GM21367 (cell line): Measurements from ENCODE around the gene TUBGCP4.

Experiments used
- ATAC-seq: cut with Tn5 transposase; IDR thresholded peaks from one replicate; pipeline ENCODE4 v1.9.1; 2021; ENCODE audit not compliant: unreplicated experiment

Gene TUBGCP4

DNA sequence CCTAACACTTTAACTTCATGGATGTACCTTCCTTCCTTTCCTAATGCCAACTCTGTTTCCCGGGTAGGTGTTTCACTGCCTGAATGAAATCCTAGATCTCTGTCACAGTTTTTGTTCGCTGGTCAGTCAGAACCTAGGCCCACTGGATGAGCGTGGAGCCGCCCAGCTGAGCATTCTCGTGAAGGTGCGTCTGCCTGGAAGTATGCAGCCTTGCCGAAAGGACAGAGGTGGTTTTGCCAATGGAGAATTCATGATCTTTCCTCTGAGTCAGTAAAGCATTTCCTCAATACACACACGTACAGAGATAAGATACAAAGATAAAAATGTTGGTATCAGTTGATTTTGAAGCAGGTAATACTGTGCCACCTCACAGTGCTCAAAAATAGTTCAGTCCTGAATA is 32.7 kb downstream of the TUBGCP4 start:
- ATAC-seq: no peak

DNA sequence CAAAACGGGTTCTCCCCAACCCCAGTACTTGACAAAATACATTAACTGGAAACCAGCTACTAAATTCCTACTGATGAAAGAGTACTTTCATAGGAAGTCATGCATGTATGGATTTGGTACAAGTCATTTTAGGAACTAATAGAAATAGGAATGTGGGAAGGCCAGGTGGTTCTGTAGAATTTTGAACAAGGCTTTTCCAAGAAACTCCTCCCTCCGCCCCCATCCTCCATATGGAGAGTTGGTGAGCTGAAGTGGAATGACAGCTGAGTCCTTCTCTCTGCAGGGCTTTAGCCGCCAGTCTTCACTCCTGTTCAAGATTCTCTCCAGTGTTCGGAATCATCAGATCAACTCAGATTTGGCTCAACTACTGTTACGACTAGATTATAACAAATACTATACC is 33.2 kb downstream of the TUBGCP4 start:
- ATAC-seq: no peak

DNA sequence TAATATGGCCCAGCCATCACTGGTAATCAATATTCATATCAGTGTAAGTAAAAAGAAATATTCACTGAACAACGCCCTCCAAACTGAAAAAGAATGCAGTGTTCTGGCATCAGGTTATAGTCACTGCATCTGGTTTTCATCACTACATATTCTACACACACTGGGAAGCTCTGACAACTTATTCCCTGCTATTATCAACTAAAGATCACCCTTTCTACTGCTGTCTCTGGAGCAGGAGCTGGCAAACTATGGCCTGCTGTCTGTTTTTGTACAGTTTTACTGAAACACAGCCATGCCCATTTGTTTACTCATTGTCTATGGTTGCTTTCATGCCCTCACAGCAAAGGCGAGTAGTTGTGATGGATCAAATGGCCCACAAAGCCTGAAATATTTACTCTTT is 35.3 kb downstream of the TUBGCP4 start:
- no peak for ATAC-seq

DNA sequence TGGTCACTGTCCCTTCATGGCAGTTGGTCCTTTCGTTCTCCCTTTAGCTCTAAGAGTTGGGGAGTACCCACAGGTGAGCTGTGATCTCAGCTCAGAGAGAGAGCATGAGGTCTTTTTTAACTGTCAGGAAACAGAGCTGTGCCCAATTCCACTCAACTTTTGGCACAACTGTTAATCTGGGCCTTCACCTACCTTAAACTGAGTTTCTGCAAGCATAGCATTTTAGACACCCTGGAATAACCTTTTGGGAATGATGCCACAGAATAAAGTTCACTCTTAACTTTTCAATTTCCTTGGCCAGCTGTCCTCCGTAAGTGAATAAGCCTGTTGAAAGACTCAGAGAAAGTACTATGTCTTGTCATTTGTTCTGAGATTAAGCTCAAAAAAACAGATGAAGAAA is 35.9 kb downstream of the TUBGCP4 start:
- ATAC-seq: no peak

DNA sequence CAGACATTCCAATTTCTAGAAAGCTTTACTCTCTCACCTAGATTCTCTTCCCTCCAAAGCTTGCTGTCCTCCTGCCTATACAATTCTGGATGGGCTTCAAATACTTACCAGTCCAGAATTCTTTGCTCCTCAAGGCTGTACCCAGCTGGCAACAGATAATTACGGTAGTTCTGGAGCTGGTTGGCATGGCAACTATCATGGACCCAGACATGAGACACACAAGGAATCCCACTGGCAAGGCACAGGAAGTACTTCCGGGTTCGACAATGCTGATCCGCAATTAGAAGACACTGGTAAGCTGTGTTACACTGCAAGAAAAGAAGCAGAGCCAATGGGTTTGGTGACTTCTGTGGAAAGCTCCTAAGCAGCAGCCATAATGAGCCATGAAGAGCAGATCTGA is 37.9 kb downstream of the TUBGCP4 start:
- no peak for ATAC-seq

DNA sequence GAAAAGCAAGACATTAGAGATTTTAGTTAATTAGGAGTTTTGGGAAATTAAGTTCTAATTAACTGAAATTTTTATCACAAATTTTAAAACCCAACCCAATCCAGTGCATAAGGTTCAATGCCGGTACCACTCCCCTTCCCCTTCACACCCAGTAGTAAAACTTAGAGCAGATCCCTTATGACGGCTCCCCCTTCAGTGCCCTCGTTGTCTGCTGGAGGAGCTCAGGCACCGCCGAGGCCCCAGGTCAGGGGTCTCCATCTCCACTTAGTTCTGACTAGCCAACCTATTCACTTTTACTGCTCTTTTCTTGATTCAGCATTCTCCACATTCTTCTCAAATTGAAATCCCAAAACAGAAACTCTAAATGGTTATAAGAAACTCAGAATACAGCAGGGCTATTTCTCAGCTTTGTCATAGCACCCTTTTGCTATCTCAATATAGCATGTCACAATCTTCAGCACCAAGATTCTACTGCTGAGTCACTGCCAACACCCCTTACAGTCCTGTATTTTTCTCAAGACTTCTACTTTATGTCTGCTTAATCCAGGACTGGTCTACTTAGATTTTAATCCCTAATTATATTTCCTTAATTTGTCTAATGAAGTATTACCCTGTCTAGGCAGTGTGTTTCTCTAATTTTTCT is 39.8 kb downstream of the TUBGCP4 start:
- no peak for ATAC-seq

DNA sequence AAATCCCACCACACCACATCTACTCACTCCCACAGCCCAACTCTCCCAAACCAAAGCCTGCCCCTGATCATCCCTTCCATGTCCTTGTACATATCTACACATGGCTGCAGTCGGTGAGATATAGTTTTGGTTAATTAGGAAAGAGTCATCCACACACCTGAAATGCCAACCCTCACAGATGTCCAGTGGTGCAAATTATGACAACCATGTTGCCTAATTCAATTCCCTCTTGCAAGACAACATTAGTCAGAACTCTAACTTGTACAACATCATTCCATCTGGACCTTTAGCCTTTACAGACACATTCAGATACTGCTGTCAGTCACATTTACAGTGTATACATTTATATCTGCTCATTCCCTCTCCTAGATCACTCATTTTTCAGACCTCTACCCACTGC is 41.2 kb downstream of the TUBGCP4 start:
- no peak for ATAC-seq

DNA sequence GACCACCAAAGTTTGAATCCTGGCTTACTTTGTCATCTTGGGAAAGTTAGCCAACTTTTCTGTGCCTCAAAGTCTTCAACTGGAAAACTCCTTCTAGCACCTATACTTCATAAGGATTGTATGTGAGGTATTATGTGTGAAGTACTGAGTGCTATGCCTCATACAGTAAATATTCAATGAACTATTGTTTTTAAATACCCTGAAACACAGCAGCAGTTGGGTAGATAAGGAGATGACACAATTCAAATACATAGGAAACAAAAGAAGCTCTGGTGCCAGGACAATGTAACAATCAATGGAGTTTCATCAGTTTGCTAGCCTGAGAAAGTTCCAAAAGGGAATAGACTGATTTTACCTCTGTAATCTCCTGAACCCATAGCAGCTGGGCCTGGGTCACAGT is 43.3 kb downstream of the TUBGCP4 start:
- ATAC-seq: no peak

DNA sequence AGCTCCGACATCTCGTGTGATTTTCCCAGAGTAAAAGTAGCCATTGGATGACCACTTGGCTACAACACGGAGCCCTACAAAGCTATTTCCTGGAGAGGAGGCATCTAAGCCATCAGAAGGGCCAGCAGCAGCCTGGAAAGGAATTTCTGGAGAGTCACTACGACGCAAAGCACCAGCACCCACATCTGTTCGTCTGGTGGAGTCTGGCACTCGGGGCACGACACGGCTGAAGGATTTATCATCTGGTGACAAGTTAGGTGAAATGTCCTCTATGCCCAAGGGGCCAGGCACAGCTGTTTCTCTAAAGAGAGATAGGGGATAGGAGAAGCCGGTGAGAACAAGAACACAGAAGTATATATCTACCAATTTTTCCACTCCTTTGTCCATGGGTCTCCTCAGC is 49.5 kb downstream of the TUBGCP4 start:
- ATAC-seq: no peak

DNA sequence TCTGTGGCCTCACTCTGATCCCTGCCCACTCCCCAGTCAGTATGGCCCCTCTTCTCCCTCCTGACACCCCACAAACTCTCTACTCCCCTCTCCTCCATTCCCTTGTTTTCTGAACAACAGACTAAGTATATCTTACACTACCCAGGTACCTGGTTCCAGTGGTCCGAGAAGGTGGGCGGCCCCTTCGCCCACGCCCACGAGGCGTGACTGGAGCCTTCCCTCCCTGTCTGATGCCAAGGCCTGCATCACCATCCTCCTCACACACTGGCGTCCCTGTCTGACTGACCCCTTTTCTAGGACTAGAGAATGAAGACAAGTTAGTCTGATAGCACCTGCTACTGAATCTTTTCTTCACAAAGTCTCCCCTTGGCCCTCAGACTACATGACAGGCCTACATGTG is 50.0 kb downstream of the TUBGCP4 start:
- no peak for ATAC-seq

DNA sequence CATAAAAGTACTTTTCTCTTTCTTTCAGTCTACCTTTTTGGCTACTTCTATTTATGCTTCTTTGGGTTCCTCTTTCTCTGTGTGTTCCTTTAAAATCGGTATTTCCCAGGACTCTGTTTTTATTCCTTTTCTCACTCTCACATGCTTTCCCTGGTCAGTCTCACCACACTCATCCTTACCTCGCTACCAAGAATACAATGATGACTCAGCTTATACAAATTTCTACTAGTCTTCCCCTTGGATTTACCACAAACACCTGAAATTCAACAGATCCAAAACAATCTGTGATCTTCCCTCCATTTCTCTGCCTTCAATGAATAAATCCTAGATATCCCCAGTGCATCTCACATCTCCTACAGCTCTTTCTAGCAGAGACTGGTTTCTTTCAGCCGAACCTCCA is 52.9 kb downstream of the TUBGCP4 start:
- ATAC-seq: no peak

DNA sequence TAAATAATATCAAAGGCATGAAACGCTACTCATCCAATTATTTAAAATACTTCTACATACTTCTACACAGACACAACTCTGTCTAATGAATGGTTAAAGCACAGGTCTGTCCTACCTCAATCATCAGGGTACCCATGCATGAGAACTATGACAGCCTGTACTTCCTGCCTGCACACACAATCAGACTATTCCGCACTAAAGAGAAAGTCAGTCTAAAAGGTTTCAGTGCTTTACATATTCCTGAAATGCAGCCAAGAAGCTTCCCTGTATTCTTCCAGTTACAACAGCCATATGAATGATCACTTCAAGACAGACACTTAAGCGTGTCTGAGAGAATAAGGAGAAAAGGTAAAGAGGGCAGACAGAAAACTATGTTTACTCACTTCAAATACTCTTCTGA is 58.8 kb downstream of the TUBGCP4 start:
- no peak for ATAC-seq

DNA sequence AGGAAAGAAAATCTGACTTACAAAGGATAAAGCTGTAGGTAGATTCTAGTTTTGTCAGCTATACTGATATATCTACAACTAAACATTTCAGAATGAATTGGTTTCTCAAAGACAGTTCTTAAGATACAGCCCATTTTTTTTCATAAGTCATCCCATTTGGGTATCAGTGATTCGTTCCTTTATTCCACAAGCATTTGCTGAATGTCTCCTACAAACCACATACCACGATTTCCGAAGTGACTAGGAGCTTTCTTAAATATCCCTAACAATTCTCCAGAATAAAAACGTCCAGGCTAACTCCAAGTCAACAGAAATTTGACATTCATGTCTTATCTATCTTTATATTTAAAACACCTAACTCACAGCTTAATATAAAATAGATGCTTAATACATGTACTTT is 62.3 kb downstream of the TUBGCP4 start:
- ATAC-seq: no peak

DNA sequence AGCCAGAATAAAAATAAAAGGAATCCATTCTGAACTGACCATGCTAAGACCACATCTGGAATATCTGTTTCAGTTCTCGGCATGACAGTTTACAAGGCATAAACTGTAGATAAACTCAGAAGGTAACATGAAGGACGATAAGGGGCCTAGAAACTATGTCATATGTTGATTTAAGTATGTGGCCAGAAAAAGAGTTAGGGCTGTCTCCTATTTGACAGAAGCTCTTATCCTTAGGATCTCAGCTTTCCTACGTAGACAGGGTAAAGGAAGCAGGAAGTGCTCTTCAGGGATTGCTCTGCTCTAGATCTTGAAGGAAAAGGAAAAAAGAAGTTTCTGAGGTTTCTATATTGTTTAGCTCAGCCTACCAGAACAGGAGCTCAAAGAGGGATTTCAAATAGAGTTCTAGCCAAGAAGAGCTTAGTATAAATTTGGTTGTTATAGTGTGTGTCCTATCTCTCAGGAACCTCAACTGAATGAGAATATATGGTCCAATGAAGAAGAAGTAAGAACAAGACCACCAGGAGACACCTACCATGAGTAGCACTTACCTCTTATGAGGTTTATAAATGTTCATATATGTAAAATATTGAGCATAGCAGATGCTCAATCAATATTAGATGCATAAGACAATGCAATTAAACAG is 62.9 kb downstream of the TUBGCP4 start:
- ATAC-seq: no peak

DNA sequence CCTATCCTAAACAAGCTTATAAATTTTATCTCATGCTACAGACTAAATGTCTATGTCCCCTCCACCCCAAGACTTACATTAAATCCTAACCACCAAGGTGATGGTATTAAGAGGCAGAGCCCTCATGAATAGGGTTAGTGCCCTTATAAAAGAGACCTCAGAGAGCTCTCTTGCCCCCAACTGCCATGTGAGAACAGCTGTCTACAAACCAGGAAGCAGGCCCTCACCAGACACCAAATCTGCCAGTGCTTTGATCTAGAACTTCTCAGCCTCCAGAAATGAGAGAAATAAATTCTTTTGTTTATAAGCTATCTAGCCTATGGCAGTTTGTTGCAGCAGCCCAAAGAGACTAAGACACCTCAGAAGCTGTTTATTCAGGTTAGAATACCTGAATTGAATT is 63.5 kb downstream of the TUBGCP4 start:
- no peak for ATAC-seq

DNA sequence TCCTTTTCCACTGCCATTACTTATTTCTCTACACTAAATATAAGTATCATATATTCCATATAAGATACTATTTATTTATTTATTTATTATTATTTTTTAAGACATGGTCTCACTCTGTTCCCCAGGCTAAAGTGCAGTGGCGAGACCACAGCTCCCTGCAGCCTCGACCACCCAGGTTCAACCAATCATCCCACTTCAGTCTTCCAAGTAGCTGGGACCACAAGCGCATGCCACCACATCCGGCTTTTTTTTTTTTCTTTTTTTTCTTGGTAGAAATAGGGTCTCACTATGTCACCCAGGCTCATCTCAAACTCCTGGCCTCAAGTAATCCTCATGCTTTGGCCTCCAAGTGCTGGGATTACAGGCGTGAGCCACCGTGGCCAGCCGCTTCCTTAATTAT is 65.5 kb downstream of the TUBGCP4 start:
- ATAC-seq: no peak

DNA sequence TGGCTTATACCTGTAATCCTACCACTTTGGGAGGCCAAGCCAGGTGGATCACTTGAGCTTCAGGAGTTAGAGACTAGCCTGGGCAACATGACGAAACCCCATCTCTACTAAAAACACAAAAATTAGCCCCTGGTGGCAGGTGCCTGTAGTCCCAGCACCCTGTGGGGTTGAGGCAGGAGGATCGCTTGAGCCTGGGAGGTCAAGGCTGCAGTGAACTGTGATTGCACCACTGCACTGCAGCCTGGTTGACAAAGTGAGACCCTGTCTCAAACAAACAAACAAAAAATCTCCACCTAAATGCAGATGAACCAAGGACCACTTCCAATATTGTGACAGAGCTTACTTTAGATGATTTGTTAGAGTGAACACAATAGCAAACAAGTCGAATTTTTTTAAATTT is 68.4 kb downstream of the TUBGCP4 start:
- ATAC-seq: no peak

DNA sequence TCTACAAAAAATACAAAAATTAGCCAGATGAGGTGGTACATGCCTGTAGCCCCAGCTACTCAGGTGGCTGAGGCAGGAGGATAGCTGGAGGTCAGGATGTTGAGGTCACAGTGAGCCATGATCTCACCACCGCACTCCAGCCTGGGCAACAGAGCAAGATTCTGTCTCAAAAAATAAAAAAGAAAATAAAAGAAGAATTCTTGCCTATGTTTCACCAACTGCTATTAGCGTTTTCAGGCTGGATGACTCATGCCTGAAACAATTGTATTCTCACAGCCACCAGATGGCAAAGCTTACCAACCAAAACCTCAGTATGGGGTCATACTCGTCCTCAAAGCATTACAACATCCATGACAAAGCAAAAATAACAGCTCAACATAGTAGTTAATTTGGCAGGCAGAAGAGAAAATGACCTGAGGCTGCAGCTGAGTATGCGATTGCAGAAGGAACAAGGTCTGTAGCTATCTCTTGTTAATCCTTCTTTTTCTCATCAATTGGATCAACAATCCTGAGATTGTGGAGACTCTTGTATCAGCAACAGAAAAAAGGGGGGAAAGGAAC is 69.9 kb downstream of the TUBGCP4 start:
- ATAC-seq: no peak

DNA sequence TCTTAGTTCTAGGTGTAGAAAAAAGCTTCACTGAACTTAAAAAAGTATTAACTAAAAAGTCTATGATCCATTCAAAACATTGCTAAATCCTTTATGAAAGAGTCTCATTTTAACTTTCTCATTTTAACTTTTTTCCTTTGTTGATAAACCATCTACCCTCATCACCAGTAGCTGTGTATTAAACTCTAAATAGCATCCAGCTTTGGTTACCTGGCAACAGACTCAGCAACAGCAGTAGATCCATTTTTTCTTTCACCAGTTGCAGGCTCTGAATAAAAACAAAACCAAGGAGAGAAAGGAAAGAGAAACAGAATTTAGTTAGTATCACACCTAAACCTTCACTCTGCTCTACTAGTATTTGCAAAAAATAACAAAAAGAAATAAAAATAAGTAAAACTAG is 70.4 kb downstream of the TUBGCP4 start:
- ATAC-seq: no peak

DNA sequence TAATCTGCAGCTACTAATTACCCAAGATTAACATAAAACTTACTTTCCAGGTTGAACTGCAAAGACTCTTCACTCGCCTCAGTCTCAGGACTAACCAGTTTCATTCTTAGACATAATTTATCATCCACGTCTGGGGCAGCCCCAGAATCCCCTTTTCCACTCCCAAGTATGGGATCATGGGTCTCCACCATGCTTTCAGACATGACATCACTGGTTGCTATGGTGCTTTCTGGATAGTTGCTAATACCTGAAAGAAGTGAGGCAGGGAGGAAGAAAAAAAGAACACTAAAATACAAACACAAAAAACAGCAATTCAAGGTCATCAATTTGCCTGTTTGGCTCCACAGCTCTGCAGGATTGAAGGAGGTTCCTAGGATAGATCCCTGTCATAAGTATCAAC is 75.4 kb downstream of the TUBGCP4 start:
- ATAC-seq: no peak

DNA sequence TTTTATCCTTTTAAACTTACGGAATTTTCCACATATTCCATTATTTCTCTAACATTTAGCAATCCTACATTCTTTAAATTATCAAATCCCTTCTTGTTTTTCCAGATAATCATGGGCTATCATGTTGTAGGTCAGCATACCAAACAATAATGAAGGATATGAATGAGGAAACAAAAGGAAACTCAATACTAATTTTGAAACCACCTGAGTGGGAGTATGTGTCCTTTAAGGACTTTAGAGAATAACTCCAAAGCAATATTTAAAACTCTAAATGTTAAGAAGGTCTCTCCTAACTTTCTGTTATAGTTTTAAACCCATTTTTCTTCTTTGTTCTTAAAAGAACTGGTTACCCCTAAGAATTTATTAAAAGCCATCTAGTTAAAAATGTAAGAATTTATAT is 79.1 kb downstream of the TUBGCP4 start:
- ATAC-seq: no peak
